Pancreas (tissue), 10 donors: ENCODE measurements around the gene TERF2IP. TPM values are rescaled to one million over a fixed set of nuclear protein-coding genes. Genes with fewer than 3 reads are reported as not detected.

Experiments
- ATAC-seq, 4 donors: fragments of 200-7000 bp; cut with Tn5 transposase; one replicate each; pipeline versions ENCODE4 v1.8.0 to v1.9.1; 2020; ENCODE audit warnings: mild to moderate bottlenecking in 4 of 4, moderate library complexity in 4 of 4
- DNase-seq, 6 donors: peaks; one replicate each; pipeline ENCODE4 v3.0.0-alpha.2; 2020
- FAIRE-seq: peaks from 2 replicates; lab custom pipeline; 2012; peaks lifted over from hg19 to GRCh38; lab: Jason Lieb, UNC
- H3K27ac ChIP-seq, 4 donors: fragments of 200-600 bp; sonication (generic); 1 replicate in 3 of 4; 2 replicates in 1 of 4; pipeline versions ENCODE4 v1.5.0 to v1.8.0; 2020
- H3K27me3 ChIP-seq, 4 donors: fragments of 200-600 bp; one replicate each; pipeline ENCODE4 v1.8.0; 2021
- H3K36me3 ChIP-seq, 3 donors: fragments of 200-600 bp; sonication (generic) in 1 of 3; one replicate each; pipeline versions ENCODE4 v1.5.0 to v1.8.0; 2020 to 2021
- H3K4me1 ChIP-seq, 3 donors: fragments of 200-600 bp; one replicate each; pipeline ENCODE4 v1.8.0; 2021
- H3K4me3 ChIP-seq, 4 donors: fragments of 200-600 bp; sonication (generic) in 2 of 4; one replicate each; pipeline versions ENCODE4 v1.5.0 to v1.8.0; 2020 to 2021
- H3K9me3 ChIP-seq, 4 donors: fragments of 200-600 bp; one replicate each; pipeline ENCODE4 v1.8.0; 2021
- WGBS, 2 donors: extraction: QIAGEN DNeasy Blood & Tissue Kit; methylation state at CpG; one replicate each; pipeline ENCODE4 v1.1.7; 2013; 5-methylcytosine and 5-hydroxymethylcytosine counted together
- intact Hi-C, 3 donors: fragments of 100-400 bp; cut with DNase I; formaldehyde crosslinking; loops; one replicate each; pipeline versions ENCODE4 v1.11.1 to v1.14.2; 2022
- polyA plus RNA-seq, 2 donors: library from polyadenylated mRNA; stranded (reverse); fragments of 200-250 nt; gene quantifications; one replicate each; pipeline ENCODE4 v1.2.3, GENCODE V29; 2013
- total RNA-seq, 6 donors: library from RNA; stranded (reverse); fragmentation: NEBNext Ultra II Directional in 4 of 6; extraction: Animal tissue kit (Norgen Biotek cat#: 25700) in 4 of 6; gene quantifications; one replicate each; pipeline versions ENCODE4 v1.2.1 to v1.2.4, GENCODE V29; 2021 to 2023
- TF ChIP-seq, protein P1 (sequence below), 4 donors: fragments of 200-600 bp; sonication (generic) in 3 of 4; IDR thresholded peaks; one replicate each; pipeline versions ENCODE4 v1.5.0 to v1.8.0; 2021; ENCODE audit warnings: antibody characterized with exemption in 4 of 4
- donor health status: healthy with polysubstance abuse.
- donor health status: DM: no; HTN: no; CAD: no; lungs with moderate emphysema.
- donor health status: DM: no; HTN: no; CAD: no.
- donor health status: control.
- donor health status: control.
- donor health status: Bipolar disorder and iron deficiency.
- donor health status: DM: yes; HTN: yes; CAD: no.
- donor health status: DM: no; HTN: no; CAD: no.
- donor health status: DM: no; HTN: no; CAD: no.
- donor health status: DM: yes; HTN: yes; CAD: no.

TERF2IP gene, protein sequence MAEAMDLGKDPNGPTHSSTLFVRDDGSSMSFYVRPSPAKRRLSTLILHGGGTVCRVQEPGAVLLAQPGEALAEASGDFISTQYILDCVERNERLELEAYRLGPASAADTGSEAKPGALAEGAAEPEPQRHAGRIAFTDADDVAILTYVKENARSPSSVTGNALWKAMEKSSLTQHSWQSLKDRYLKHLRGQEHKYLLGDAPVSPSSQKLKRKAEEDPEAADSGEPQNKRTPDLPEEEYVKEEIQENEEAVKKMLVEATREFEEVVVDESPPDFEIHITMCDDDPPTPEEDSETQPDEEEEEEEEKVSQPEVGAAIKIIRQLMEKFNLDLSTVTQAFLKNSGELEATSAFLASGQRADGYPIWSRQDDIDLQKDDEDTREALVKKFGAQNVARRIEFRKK
- total RNA-seq, result 10 to 100 TPM; 14.6 to 32.1 (median 20.1) TPM
- polyA plus RNA-seq, result 10 to 100 TPM; 27.7 to 69.7 TPM

DNA sequence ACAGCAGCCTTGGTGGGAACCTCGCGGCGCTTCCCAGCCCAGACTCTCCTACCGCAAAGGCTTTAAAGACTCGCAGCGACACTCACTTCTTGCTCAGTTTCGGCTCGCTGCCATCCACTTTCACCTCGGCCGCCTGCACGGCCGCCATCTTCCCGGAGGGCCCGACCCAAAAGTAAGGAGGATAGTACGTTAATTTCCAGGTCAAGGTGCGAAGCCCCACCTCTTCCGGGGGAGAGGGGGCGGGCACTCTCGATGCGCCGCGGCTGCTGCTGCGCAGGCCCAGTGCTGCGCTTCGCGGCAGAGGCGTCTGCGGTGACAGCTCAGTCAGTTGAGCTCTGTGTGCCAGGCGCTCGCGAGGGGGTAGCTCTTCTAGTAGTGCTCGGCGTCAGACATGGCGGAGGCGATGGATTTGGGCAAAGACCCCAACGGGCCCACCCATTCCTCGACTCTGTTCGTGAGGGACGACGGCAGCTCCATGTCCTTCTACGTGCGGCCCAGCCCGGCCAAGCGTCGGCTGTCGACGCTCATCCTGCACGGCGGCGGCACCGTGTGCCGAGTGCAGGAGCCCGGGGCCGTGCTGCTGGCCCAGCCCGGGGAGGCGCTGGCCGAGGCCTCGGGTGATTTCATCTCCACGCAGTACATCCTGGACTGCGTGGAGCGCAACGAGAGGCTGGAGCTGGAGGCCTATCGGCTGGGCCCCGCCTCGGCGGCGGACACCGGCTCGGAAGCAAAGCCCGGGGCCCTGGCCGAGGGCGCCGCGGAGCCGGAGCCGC, at the start of gene TERF2IP, which contains the start of gene KARS1:
TSS of gene TERF2IP (plus strand) at position 282 of the 773 bp plus-strand sequence. CDS start at position 392, 110 bp downstream.
TSS of gene KARS1 (minus strand) at position 174 of the 773 bp plus-strand sequence. CDS start at position 148, 26 bp downstream.
- DNase-seq (peak; percentile 90 to 96 (median 93)), FAIRE-seq (no peak), ATAC-seq (peak; percentile 94 to 97 (median 96))
- Histone ChIP-seq H3K4me3 (peak within 1 kb of the TSS; percentile 85 to 100 (median 94)), H3K36me3 (no peaks in the 10 kb centered on the region), H3K9me3 (no peaks in the 10 kb centered on the region), H3K4me1 (peaks cover 18 to 34% (median 32%) of the 10 kb centered on the region in 3 donors), H3K27me3 (no peaks in the 10 kb centered on the region), H3K27ac (peak within 1 kb of the TSS; percentile 84 to 99 (median 90))
- TF ChIP-seq, protein P1, sequence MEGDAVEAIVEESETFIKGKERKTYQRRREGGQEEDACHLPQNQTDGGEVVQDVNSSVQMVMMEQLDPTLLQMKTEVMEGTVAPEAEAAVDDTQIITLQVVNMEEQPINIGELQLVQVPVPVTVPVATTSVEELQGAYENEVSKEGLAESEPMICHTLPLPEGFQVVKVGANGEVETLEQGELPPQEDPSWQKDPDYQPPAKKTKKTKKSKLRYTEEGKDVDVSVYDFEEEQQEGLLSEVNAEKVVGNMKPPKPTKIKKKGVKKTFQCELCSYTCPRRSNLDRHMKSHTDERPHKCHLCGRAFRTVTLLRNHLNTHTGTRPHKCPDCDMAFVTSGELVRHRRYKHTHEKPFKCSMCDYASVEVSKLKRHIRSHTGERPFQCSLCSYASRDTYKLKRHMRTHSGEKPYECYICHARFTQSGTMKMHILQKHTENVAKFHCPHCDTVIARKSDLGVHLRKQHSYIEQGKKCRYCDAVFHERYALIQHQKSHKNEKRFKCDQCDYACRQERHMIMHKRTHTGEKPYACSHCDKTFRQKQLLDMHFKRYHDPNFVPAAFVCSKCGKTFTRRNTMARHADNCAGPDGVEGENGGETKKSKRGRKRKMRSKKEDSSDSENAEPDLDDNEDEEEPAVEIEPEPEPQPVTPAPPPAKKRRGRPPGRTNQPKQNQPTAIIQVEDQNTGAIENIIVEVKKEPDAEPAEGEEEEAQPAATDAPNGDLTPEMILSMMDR (IDR thresholded peaks at IDR 0.05), result no peak
- 0% methylated on average over 72 to 76 of the region's 76 CpGs for WGBS, 2 donors
- intact Hi-C loops, result no loop called here

DNA sequence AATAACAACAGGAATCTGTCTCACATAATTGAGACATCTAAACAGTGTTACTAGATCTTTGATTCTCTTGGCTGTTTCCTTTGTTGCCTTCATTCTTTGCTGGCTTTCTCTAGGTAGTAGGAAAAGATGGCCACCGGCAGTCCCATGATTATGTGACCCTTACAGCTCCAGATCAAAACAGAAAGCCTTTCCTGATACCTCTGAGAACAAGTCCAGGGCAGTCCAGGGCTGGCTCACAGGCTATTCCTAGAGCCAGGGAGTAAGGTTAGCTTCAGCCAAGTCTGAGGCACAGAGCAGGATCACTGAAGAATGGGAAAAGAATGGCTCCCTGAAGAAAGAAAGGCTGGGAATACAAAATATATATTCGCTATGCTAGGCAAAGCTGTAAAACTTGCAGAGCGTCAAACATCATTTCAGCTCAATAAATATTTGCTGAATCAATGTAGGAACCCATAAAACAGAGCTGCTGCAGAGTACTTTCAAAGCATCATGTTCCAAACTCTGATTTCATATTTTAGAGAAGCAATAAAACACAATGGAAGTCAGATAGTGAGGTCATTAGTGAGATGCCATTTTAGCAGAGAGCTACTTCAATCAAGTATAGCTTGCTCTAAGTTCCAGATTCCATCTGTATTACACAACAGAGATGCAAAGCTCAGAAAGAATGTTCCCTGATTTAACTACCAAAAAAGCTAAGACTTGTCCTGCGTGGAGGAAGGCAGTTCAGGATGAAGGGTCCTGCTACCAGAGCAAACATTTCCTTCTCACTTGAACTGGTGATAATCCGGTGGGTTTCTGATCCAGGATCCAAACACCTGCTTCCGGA, 47.9 kb upstream of the TERF2IP start:
- peaks cover 3 to 14% (median 5%) of the 10 kb centered on the region in 3 donors for H3K36me3 ChIP-seq
- FAIRE-seq (no peak), ATAC-seq (no peak), DNase-seq (no peak)
- intact Hi-C loops, result no loop called here
- WGBS, 2 donors, result 93 to 95% methylated on average over 6 of the region's 6 CpGs
- H3K9me3 ChIP-seq, result no peaks in the 10 kb centered on the region
- no peak overlapping the region for H3K4me3 ChIP-seq
- H3K27ac ChIP-seq, result no peak overlapping the region
- no peaks in the 10 kb centered on the region for H3K4me1 ChIP-seq
- H3K27me3 ChIP-seq, result no peaks in the 10 kb centered on the region
- TF ChIP-seq, protein P1 (IDR thresholded peaks at IDR 0.05), result no peak

DNA sequence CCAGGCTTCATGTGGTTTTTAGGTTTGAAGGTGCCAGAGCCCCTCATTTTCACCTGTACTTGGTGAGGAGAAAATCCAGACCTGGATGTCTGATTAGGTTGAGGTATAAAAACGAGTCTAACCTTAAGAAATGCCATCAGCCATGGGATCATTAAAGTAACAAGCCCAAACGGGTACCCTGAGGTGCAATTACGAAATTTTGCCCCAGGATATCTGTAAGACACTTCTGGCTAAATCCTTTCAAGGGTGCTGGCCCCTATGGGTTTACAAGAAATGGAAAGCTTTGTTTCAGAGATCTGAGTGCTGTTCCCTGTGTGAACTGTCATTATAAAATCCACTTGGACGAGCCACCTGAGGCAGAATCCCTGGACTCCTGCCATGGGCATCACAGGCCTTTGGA, 44.3 kb upstream of the TERF2IP start:
- H3K4me1 ChIP-seq, result no peaks in the 10 kb centered on the region
- 80 to 85% methylated on average over 4 of the region's 4 CpGs for WGBS, 2 donors
- no peak overlapping the region for H3K4me3 ChIP-seq
- FAIRE-seq (no peak), DNase-seq (no peak), ATAC-seq (no peak)
- no peak overlapping the region for H3K27ac ChIP-seq
- no peaks in the 10 kb centered on the region for H3K9me3 ChIP-seq
- no peaks in the 10 kb centered on the region for H3K27me3 ChIP-seq
- intact Hi-C loops, result no loop called here
- H3K36me3 ChIP-seq, result peaks cover 3 to 19% (median 8%) of the 10 kb centered on the region in 3 donors
- TF ChIP-seq, protein P1 (IDR thresholded peaks at IDR 0.05), result no peak

DNA sequence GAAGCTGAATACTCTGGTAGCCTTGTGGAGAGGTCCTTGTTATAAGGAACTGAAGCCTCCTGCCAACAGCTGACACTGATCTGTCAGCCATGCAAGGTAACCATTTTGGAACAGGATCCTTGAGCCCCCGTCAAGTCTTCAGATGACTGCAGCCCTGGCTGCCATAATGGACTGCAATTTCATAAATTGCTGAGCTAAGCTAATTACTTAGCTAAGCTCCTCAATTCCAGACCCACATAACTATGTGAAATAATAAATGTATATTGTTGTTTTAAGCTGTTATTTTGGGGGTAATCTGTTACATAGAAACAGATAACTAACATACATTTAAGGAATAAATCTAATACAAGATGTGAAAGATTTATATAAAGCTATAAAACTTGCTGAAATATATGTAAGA, 41.1 kb upstream of the TERF2IP start:
- 94 to 100% methylated on average over 1 of the region's 1 CpG for WGBS, 2 donors
- DNase-seq (no peak), FAIRE-seq (no peak), ATAC-seq (no peak)
- H3K36me3 ChIP-seq, result peaks cover 3 to 19% (median 6%) of the 10 kb centered on the region in 3 donors
- no peak overlapping the region for H3K27ac ChIP-seq
- H3K9me3 ChIP-seq, result no peaks in the 10 kb centered on the region
- H3K4me1 ChIP-seq, result no peaks in the 10 kb centered on the region
- no peak overlapping the region for H3K4me3 ChIP-seq
- TF ChIP-seq, protein P1 (IDR thresholded peaks at IDR 0.05), result no peak
- intact Hi-C loops, result no loop called here
- no peaks in the 10 kb centered on the region for H3K27me3 ChIP-seq
